ENCODE data around the gene PPP2R3B. TPM values are rescaled to one million over a fixed set of nuclear protein-coding genes. Genes with fewer than 3 reads are reported as not detected.
A peak's percentile ranks its signal among the peaks of the same experiment; 100 is the strongest.
"Not testable (repeated sequence)": the region's sequence is repeated elsewhere in the genome, so short reads cannot be mapped to it uniquely, and the experiment has no call there.

Gene PPP2R3B
- polyA plus RNA-seq, 1 donor, result 21.8 TPM

DNA sequence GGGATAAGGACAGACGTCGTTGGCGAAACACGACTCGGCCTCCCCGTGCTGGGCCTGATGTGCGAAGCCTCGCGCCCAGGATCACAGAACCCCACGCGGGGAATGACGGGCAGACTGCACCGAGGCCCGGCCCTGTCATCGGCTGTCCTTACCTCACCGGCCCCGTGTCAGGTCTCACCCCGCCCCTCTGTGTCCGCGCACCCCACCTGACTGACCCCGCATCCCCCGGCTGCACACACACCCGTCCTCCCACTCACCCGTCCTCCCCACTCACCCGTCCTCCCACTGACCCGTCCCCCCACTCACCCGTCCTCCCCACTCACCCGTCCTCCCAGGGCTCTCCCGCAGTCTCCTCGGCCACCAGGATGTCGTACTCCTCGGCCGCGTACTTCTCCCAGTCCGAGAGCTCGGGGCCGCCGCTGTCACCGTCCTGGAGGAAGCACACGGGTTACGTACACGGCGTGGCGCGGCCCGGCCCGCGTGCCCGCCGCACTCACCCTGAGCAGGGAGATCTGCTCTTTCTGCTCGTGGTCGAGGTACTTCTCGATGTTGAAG is 48.3 kb downstream of the PPP2R3B start:
- DNase-seq, result no peak

- DNase-seq, result no peak
Measured at GRCh38 chrX:337331-337831, 49.3 kb downstream of the PPP2R3B start.

DNA sequence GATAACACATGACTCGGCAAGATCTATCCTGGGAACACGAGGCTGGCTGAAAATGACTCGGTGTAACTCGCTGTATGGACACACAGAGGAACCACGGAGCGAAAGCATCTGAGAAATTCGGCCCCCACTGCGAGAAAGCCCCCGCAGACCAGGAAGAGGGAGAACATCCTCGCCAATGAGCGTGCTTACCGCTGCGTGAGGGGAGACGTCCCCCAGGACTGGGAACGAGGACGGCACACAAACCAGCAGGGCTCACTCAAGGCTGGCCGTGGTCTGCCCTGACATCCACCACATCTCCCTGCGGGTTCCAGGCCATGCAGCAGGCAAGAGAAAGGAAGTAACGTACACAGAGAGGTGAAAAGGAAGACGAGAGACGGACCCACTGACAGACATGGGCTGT is 50.5 kb downstream of the PPP2R3B start:
- DNase-seq, result no peak

GRCh38 chrX:335758-336155 is 51.0 kb downstream of the PPP2R3B start:
- DNase-seq, result no peak

- no peak for DNase-seq
Measured at GRCh38 chrX:334971-335757, 51.5 kb downstream of the PPP2R3B start.

GRCh38 chrX:334331-334891 is 52.3 kb downstream of the PPP2R3B start:
- DNase-seq, result no peak

DNA sequence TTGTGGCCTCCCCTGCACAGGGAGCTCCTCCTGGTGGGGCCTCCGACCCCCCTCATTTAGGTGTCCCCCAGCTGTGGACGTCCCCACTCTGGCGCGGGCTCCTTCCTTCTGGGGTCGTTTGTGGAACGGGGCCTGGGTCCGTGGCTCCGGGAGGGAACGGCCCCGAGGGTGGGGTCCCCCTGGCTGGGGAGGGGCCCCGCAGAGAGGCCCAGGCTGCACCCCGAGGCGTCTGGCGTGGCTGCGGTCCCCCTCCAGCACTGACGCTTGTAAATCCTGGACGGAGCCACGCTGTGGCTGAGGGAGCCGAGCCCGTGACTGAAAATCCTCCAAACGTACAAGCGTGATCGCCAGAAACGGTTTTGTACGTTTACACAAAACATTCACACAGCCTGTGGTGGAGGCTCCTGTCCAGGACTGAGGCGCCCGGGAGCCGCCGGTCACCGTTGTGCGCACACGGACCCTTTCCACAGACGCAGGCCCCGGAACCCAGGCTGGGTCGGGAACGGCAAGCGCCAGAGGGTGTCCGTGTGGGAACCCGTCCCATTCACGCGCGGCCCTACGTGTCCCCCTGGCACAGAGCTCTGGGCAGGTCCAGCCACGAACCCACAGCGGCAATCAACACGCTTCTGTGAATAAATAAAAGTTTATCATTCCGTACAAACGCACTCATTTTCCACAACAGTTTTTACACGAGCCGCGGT is 52.9 kb downstream of the PPP2R3B start:
- no peak for DNase-seq

- no peak for DNase-seq
Measured at GRCh38 chrX:332916-333610, 53.6 kb downstream of the PPP2R3B start.

DNA sequence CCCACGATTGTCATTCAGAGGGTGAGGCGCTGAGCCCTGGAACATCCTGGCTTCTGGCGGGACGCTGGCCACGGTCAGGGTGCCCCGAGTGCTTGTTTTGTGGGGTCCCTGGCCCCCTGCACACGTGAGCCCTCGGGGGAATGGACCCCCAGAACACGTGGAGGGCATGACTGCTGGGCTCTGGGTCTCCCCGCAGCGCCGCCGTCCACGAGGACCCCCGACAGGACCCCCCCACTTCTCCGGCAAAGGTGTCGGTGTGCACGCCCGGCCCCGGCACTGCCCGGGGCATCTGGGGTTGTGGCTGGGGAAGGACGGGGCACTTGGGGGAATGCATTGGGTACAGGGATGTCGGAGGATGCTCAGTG is 54.2 kb downstream of the PPP2R3B start:
- DNase-seq, result no peak

DNA sequence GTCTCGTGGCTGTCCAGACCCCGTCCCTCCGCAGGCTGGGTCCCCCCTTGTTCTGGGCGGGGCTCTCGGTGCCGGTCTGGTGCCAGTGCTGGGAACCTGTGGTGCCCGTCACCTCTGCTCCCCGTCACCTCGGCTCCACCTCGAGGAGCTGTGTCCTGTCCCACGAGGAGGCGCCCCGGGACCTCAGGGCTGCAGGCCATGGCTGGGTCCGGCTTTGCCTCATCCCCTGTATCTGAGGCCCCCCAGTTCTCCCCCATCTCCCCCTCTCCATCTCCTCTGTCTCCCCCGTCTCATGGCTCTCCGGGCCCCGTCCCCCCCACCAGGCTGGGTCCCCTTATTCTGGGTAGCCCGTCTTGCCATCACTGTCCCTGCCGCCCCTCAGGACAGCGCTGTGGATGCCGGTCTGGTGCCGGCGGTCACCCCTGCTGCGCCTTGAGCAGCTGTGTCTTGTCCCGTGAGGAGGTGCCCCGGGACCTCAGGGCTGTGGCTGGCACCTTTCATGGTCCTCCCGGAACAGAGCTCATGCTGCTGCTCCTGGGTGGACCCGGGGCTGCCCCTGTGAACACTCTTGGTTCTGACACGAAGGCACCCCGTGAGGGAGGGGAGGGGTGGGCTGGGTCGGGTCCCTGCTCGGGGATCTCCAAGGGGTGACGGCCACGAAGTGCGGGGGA is 54.7 kb downstream of the PPP2R3B start:
- DNase-seq, result no peak

DNA sequence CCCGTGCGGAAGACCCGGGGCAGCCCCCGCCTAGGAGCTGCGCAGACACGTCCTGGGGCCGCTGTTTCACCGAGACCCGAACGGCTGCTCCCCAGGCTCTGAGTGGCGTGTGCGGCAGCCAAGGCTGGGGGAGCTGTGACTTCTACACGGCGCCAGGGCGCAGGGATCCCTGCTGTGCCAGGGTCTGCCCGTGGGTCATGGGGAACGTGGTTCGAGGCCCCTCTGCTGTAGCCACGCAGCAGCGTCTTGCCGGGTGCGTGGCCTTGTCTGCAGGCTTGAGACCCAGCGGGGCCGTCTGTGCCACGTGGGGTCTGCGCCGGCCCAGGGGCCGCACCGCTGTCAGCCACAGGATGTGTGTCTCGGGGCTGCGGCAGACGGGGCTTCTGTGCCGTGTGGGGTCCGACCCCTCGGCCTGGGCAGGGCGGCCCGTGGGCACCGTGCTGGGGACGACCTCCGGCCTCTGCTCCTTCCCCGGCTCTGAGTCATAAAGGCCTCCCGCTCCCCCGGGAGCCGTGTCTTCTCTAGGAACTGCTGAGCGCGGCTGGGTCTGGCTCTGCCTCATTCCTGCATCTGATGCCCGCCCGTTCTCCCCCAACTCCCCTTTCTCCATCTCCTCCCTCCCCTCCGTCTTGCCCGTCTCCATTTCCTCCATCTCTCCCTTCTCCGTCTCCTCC is 55.4 kb downstream of the PPP2R3B start:
- no peak for DNase-seq

DNA sequence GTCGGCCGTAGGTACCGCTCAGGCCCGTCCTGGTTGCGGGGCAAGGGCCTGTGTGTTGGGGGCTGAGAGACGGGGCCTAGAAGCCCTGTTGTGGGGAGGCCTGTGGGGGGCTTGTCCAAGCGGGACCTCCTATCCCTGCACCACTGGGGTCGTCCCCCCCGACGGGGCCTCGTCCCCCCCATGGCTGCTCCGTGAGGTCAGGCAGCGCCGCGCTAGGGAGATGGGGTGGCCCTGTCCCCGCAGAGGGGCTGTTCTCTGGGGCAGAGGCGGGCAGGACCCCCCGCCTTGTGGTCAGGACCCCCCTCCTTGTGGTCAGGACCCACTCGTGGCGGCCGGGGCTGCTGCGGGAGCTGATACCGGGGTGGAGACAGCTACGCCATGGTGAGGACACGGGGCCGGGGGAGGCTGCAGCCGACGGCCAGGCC is 56.0 kb downstream of the PPP2R3B start:
- DNase-seq, result no peak

DNA sequence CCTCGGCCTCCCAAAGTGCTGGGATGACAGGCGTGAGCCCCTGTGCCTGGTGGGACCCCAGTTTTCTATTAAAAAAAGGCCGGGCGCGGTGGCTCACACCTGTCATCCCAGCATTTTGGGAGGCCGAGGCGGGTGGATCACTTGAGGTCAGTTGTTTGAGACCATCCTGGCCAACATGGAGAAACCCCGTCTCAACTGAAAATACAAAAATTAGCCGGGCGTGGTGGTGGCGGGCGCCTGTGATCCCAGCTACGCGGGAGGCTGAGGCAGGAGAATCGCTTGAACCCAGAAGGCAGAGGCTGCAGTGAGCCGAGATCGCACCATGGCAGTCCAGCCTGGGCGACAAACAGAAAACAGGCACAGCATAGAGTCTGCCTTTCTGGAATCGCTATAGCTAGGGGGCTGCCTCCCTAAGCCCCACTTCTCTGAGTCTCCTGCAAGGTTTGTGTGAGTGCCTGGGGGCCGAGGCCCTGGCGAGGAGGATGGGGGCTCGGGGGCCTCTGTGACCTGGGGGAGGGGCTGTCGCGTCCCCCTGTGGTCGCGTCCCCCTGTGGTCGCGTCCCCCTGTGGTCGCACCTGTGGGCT is 56.5 kb downstream of the PPP2R3B start:
- DNase-seq, result not testable (repeated sequence)

DNA sequence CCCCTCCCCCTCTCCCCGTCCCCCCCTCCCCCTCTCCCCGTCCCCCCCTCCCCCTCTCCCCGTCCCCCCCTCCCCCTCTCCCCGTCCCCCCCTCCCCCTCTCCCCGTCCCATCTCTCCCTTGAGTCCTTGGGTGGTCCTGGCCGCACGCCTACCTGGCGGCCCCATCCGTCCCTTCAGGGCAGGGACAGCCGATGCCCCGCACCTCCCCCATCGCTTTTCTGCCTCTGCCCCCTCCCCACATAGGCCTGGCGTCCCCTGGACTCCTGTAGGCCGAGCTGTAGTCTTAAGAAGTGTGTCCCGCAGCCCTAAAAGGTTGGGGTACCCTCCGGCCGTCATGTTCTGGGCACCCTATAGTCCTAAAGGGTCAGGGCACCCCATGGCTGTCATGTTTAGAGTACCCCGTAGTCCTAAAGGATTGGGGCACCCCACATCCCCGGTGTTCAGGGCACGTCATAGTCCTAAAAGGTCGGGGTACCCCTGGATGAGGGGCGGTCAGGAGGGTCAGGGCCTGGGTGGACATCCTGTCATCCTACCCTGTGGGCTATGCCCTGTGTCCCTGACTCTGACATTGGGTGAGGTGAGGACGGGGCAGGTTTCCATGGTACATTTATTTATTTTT is 57.3 kb downstream of the PPP2R3B start:
- DNase-seq, result no peak

DNA sequence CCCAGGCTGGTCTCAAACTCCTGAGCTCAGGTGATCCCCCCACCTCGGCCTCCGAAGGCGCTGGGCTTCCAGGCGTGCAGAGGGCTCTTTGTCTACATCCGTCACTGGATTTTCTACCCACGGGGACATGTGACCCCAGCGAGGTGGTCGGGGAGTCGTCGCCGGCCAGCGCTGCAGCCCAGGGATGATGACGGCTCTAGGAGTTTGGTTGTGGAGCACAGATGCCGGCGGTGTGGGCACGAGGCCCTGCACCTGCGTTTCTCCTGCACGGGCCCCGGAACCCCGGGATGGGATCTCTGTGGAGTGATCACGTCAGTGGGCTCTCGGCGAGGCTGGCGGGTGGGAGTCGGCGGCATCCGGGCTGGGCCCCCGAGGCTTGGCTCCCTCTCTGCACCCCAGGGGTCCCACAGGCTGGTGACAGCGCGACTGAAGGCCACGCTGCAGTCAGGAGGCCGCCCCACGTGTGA is 59.0 kb downstream of the PPP2R3B start:
- no peak for DNase-seq

GRCh38 chrX:324664-325063 is 62.0 kb downstream of the PPP2R3B start:
- not testable (repeated sequence) for DNase-seq

GRCh38 chrX:323721-324628 is 62.7 kb downstream of the PPP2R3B start:
- peak; percentile 55 for DNase-seq

- DNase-seq, result no peak
Measured at GRCh38 chrX:320126-320783, 66.5 kb downstream of the PPP2R3B start.
